ENCODE data around the gene SOAT1. TPM values are rescaled to one million over a fixed set of nuclear protein-coding genes. Genes with fewer than 3 reads are reported as not detected.
"Not testable (repeated sequence)": the region's sequence is repeated elsewhere in the genome, so short reads cannot be mapped to it uniquely, and the experiment has no call there.

Gene SOAT1
- polyA plus RNA-seq, 1 donor, result 14.0 TPM

- Histone ChIP-seq H3K36me3 (ENCODE audit: control insufficient read depth, insufficient read depth, low read length) (peaks cover 43% of the 10 kb centered on the region), H3K27me3 (ENCODE audit: control insufficient read depth, insufficient read depth, low read length) (no peaks in the 10 kb centered on the region), H3K27ac (ENCODE audit: low read length) (no peak overlapping the region), H3K4me3 (ENCODE audit: low read length) (no peak overlapping the region), H3K9me3 (ENCODE audit: control insufficient read depth, low read depth, low read length) (no peaks in the 10 kb centered on the region), H3K4me1 (ENCODE audit: control insufficient read depth, insufficient read depth, low read length) (no peaks in the 10 kb centered on the region)
- no peak for DNase-seq
- WGBS (ENCODE audit: insufficient coverage, low lambda C conversion rate), result no CpG with 5 or more reads among the region's 4 CpGs
These were observed 49.3 kb downstream of the SOAT1 start for GRCh38 chr1:179342740-179343404.

GRCh38 chr1:179351281-179351680 is 57.7 kb downstream of the SOAT1 start:
- Histone ChIP-seq H3K4me3 (ENCODE audit: low read length) (no peak overlapping the region), H3K27me3 (ENCODE audit: control insufficient read depth, insufficient read depth, low read length) (no peaks in the 10 kb centered on the region), H3K27ac (ENCODE audit: low read length) (no peak overlapping the region), H3K36me3 (ENCODE audit: control insufficient read depth, insufficient read depth, low read length) (peaks cover 22% of the 10 kb centered on the region), H3K4me1 (ENCODE audit: control insufficient read depth, insufficient read depth, low read length) (no peaks in the 10 kb centered on the region), H3K9me3 (ENCODE audit: control insufficient read depth, low read depth, low read length) (no peaks in the 10 kb centered on the region)
- no peak for DNase-seq
- WGBS (ENCODE audit: insufficient coverage, low lambda C conversion rate), result no CpG with 5 or more reads among the region's 3 CpGs

GRCh38 chr1:179352236-179352635 is 58.6 kb downstream of the SOAT1 start:
- Histone ChIP-seq H3K4me1 (ENCODE audit: control insufficient read depth, insufficient read depth, low read length) (no peaks in the 10 kb centered on the region), H3K9me3 (ENCODE audit: control insufficient read depth, low read depth, low read length) (no peaks in the 10 kb centered on the region), H3K4me3 (ENCODE audit: low read length) (no peak overlapping the region), H3K36me3 (ENCODE audit: control insufficient read depth, insufficient read depth, low read length) (peaks cover 16% of the 10 kb centered on the region), H3K27ac (ENCODE audit: low read length) (no peak overlapping the region), H3K27me3 (ENCODE audit: control insufficient read depth, insufficient read depth, low read length) (no peaks in the 10 kb centered on the region)
- WGBS (ENCODE audit: insufficient coverage, low lambda C conversion rate), result 90% methylated on average over 2 of the region's 2 CpGs
- DNase-seq, result no peak

- Histone ChIP-seq H3K36me3 (ENCODE audit: control insufficient read depth, insufficient read depth, low read length) (peaks cover 14% of the 10 kb centered on the region), H3K4me1 (ENCODE audit: control insufficient read depth, insufficient read depth, low read length) (no peaks in the 10 kb centered on the region), H3K9me3 (ENCODE audit: control insufficient read depth, low read depth, low read length) (no peaks in the 10 kb centered on the region), H3K4me3 (ENCODE audit: low read length) (no peak overlapping the region), H3K27me3 (ENCODE audit: control insufficient read depth, insufficient read depth, low read length) (no peaks in the 10 kb centered on the region), H3K27ac (ENCODE audit: low read length) (no peak overlapping the region)
- WGBS (ENCODE audit: insufficient coverage, low lambda C conversion rate), result no CpG with 5 or more reads among the region's 5 CpGs
- DNase-seq, result no peak
These were observed 59.9 kb downstream of the SOAT1 start for GRCh38 chr1:179353546-179353945.

- not testable (repeated sequence) for H3K27ac ChIP-seq (ENCODE audit: low read length); H3K4me1 ChIP-seq (ENCODE audit: control insufficient read depth, insufficient read depth, low read length); H3K9me3 ChIP-seq (ENCODE audit: control insufficient read depth, low read depth, low read length); H3K4me3 ChIP-seq (ENCODE audit: low read length); H3K36me3 ChIP-seq (ENCODE audit: control insufficient read depth, insufficient read depth, low read length); DNase-seq; H3K27me3 ChIP-seq (ENCODE audit: control insufficient read depth, insufficient read depth, low read length)
- WGBS (ENCODE audit: insufficient coverage, low lambda C conversion rate), result no CpG with 5 or more reads among the region's 2 CpGs
These were observed 68.0 kb downstream of the SOAT1 start for GRCh38 chr1:179361631-179362030.

GRCh38 chr1:179365342-179366092 is 71.9 kb downstream of the SOAT1 start, which contains the start of gene AXDND1:
AXDND1 (plus strand) TSS chr1:179365971; CDS start chr1:179366510, 539 bp downstream.
- Histone ChIP-seq H3K4me3 (ENCODE audit: low read length) (peak within 1 kb of the TSS; percentile 88), H3K27me3 (ENCODE audit: control insufficient read depth, insufficient read depth, low read length) (no peaks in the 10 kb centered on the region), H3K9me3 (ENCODE audit: control insufficient read depth, low read depth, low read length) (no peaks in the 10 kb centered on the region), H3K36me3 (ENCODE audit: control insufficient read depth, insufficient read depth, low read length) (no peaks in the 10 kb centered on the region), H3K4me1 (ENCODE audit: control insufficient read depth, insufficient read depth, low read length) (no peaks in the 10 kb centered on the region), H3K27ac (ENCODE audit: low read length) (peak within 1 kb of the TSS; percentile 94)
- WGBS (ENCODE audit: insufficient coverage, low lambda C conversion rate), result 27% methylated on average over 2 of the region's 43 CpGs
- peak; percentile 84 to 94 for DNase-seq

GRCh38 chr1:179366093-179366800 is 72.7 kb downstream of the SOAT1 start:
- no CpG with 5 or more reads among the region's 28 CpGs for WGBS (ENCODE audit: insufficient coverage, low lambda C conversion rate)
- no peaks in the 10 kb centered on the region for H3K27me3 ChIP-seq (ENCODE audit: control insufficient read depth, insufficient read depth, low read length)
- H3K27ac ChIP-seq (ENCODE audit: low read length), result peak overlapping the region; percentile 94
- H3K36me3 ChIP-seq (ENCODE audit: control insufficient read depth, insufficient read depth, low read length), result no peaks in the 10 kb centered on the region
- DNase-seq, result no peak
- no peaks in the 10 kb centered on the region for H3K9me3 ChIP-seq (ENCODE audit: control insufficient read depth, low read depth, low read length)
- H3K4me1 ChIP-seq (ENCODE audit: control insufficient read depth, insufficient read depth, low read length), result no peaks in the 10 kb centered on the region
- peak overlapping the region; percentile 88 for H3K4me3 ChIP-seq (ENCODE audit: low read length)

GRCh38 chr1:179369751-179370341 is 76.2 kb downstream of the SOAT1 start:
- Histone ChIP-seq H3K4me3 (ENCODE audit: low read length) (no peak overlapping the region), H3K27me3 (ENCODE audit: control insufficient read depth, insufficient read depth, low read length) (no peaks in the 10 kb centered on the region), H3K9me3 (ENCODE audit: control insufficient read depth, low read depth, low read length) (no peaks in the 10 kb centered on the region), H3K4me1 (ENCODE audit: control insufficient read depth, insufficient read depth, low read length) (no peaks in the 10 kb centered on the region), H3K27ac (ENCODE audit: low read length) (no peak overlapping the region), H3K36me3 (ENCODE audit: control insufficient read depth, insufficient read depth, low read length) (no peaks in the 10 kb centered on the region)
- peak; percentile 29 to 48 for DNase-seq
- 6% methylated on average over 2 of the region's 4 CpGs for WGBS (ENCODE audit: insufficient coverage, low lambda C conversion rate)

- H3K36me3 ChIP-seq (ENCODE audit: control insufficient read depth, insufficient read depth, low read length), result no peaks in the 10 kb centered on the region
- 86% methylated on average over 1 of the region's 4 CpGs for WGBS (ENCODE audit: insufficient coverage, low lambda C conversion rate)
These were observed 78.6 kb downstream of the SOAT1 start for GRCh38 chr1:179372160-179372559.

GRCh38 chr1:179376223-179376622 is 82.6 kb downstream of the SOAT1 start:
- Histone ChIP-seq H3K4me1 (ENCODE audit: control insufficient read depth, insufficient read depth, low read length) (no peaks in the 10 kb centered on the region), H3K4me3 (ENCODE audit: low read length) (no peak overlapping the region), H3K36me3 (ENCODE audit: control insufficient read depth, insufficient read depth, low read length) (no peaks in the 10 kb centered on the region), H3K9me3 (ENCODE audit: control insufficient read depth, low read depth, low read length) (no peaks in the 10 kb centered on the region), H3K27me3 (ENCODE audit: control insufficient read depth, insufficient read depth, low read length) (no peaks in the 10 kb centered on the region), H3K27ac (ENCODE audit: low read length) (no peak overlapping the region)
- DNase-seq, result no peak
- WGBS (ENCODE audit: insufficient coverage, low lambda C conversion rate), result 94% methylated on average over 2 of the region's 6 CpGs

More at GRCh38 chr1:179372160-179372559, 78.6 kb downstream of the SOAT1 start:
- no peak for DNase-seq
- no peak overlapping the region for H3K27ac ChIP-seq (ENCODE audit: low read length)
- H3K27me3 ChIP-seq (ENCODE audit: control insufficient read depth, insufficient read depth, low read length), result no peaks in the 10 kb centered on the region
- no peaks in the 10 kb centered on the region for H3K4me1 ChIP-seq (ENCODE audit: control insufficient read depth, insufficient read depth, low read length)
- H3K4me3 ChIP-seq (ENCODE audit: low read length), result no peak overlapping the region
- H3K9me3 ChIP-seq (ENCODE audit: control insufficient read depth, low read depth, low read length), result no peaks in the 10 kb centered on the region

Measured in large intestine (tissue), 3 donors.